Esophagus squamous epithelium (tissue), 4 donors: ENCODE measurements around the gene CDK5RAP2.

Experiments
- POLR2A ChIP-seq, 4 donors: fragments of 450-650 bp; IDR thresholded peaks; one replicate each; pipeline ENCODE4 v1.6.1; 2017; ENCODE audit warnings: antibody characterized with exemption in 4 of 4, mild to moderate bottlenecking in 4 of 4, moderate library complexity in 3 of 4
- TF ChIP-seq, protein P1 (sequence below), 6 experiments: fragments of 450-650 bp in 4 of 6; fragments of 200-600 bp in 2 of 6; sonication (generic) in 2 of 6; IDR thresholded peaks; one replicate each; pipeline ENCODE4 v1.5.1; 2016 to 2019; ENCODE audit warnings: antibody characterized with exemption in 6 of 6, mild to moderate bottlenecking in 4 of 6, moderate library complexity in 4 of 6

GRCh38 chr9:120510816-120511215 lies 69.2 kb downstream of the CDK5RAP2 start:
- TF ChIP-seq, protein P1, sequence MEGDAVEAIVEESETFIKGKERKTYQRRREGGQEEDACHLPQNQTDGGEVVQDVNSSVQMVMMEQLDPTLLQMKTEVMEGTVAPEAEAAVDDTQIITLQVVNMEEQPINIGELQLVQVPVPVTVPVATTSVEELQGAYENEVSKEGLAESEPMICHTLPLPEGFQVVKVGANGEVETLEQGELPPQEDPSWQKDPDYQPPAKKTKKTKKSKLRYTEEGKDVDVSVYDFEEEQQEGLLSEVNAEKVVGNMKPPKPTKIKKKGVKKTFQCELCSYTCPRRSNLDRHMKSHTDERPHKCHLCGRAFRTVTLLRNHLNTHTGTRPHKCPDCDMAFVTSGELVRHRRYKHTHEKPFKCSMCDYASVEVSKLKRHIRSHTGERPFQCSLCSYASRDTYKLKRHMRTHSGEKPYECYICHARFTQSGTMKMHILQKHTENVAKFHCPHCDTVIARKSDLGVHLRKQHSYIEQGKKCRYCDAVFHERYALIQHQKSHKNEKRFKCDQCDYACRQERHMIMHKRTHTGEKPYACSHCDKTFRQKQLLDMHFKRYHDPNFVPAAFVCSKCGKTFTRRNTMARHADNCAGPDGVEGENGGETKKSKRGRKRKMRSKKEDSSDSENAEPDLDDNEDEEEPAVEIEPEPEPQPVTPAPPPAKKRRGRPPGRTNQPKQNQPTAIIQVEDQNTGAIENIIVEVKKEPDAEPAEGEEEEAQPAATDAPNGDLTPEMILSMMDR (IDR thresholded peaks at IDR 0.05), result no peak
- no peak for TF ChIP-seq POLR2A (IDR thresholded peaks at IDR 0.05)
